Activated CD8-positive, alpha-beta memory T cell treated with anti-CD3 and anti-CD28 coated beads, Interleukin-2, amount 10 ng/mL, durations not matched to agents 7 days and 5 days (primary cell): Measurements from ENCODE around the gene UGT2A2. TPM values are rescaled to one million over a fixed set of nuclear protein-coding genes. Genes with fewer than 3 reads are reported as not detected.

Experiments
- total RNA-seq, 2 experiments: library from RNA; stranded (reverse); gene quantifications; one replicate each; pipeline ENCODE4 v1.2.3, GENCODE V29; 2021

The UGT2A2 gene
- total RNA-seq, 2 experiments from 2014 or later = not detected

Other genes with a start within 250 kb of the UGT2A2 start
- not detected for gene UGT2B4, start 143.7 kb downstream of the UGT2A2 start, total RNA-seq
- not detected for gene UGT2A1, start 13.6 kb upstream of the UGT2A2 start, total RNA-seq
- gene SULT1B1, start 121.0 kb upstream of the UGT2A2 start, total RNA-seq = under 1 TPM; 0.26 to 0.50 TPM
- not detected for gene SULT1E1, start 220.5 kb upstream of the UGT2A2 start, total RNA-seq